ENCODE results near the gene RASSF9. TPM values are rescaled to one million over a fixed set of nuclear protein-coding genes. Genes with fewer than 3 reads are reported as not detected.

RASSF9 gene
- total RNA-seq, 1 donor: 7.7 TPM

- H3K4me3 ChIP-seq (ENCODE audit: low read depth, low read length): no peak overlapping the region
- TF ChIP-seq, protein P1, sequence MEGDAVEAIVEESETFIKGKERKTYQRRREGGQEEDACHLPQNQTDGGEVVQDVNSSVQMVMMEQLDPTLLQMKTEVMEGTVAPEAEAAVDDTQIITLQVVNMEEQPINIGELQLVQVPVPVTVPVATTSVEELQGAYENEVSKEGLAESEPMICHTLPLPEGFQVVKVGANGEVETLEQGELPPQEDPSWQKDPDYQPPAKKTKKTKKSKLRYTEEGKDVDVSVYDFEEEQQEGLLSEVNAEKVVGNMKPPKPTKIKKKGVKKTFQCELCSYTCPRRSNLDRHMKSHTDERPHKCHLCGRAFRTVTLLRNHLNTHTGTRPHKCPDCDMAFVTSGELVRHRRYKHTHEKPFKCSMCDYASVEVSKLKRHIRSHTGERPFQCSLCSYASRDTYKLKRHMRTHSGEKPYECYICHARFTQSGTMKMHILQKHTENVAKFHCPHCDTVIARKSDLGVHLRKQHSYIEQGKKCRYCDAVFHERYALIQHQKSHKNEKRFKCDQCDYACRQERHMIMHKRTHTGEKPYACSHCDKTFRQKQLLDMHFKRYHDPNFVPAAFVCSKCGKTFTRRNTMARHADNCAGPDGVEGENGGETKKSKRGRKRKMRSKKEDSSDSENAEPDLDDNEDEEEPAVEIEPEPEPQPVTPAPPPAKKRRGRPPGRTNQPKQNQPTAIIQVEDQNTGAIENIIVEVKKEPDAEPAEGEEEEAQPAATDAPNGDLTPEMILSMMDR (IDR thresholded peaks at IDR 0.05; ENCODE audit: insufficient read depth, low read length): no peak
- DNase-seq (ENCODE audit: low read depth): no peak
These were observed 28.5 kb downstream of the RASSF9 start for GRCh38 chr12:85807730-85808129.

DNA sequence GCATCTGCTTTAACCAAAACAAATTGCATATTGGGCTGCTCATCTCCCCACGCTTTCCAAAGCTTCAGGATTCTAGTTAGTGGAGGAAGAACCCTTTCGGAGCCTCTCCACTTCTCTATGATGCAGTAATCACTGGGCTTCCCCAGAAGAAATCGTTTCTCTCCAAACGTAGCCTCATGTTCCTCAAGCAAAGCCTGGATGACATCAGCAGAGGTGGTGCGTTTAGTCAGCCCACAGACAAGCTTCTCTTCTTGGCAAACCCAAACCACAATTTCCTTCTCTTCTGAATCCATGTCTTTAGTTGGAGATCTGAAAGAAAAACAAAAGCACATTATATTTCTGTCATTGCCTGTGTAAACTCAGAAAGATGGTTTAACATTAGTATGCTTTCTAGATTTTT is 30.6 kb downstream of the RASSF9 start:
- peak; percentile 76 for DNase-seq (ENCODE audit: low read depth)
- H3K4me3 ChIP-seq (ENCODE audit: low read depth, low read length): no peak overlapping the region
- TF ChIP-seq, protein P1 (IDR thresholded peaks at IDR 0.05; ENCODE audit: insufficient read depth, low read length): no peak

GRCh38 chr12:85804663-85805062 is 31.5 kb downstream of the RASSF9 start:
- DNase-seq (ENCODE audit: low read depth): peak; percentile 76
- TF ChIP-seq, protein P1 (IDR thresholded peaks at IDR 0.05; ENCODE audit: insufficient read depth, low read length): no peak
- no peak overlapping the region for H3K4me3 ChIP-seq (ENCODE audit: low read depth, low read length)

DNA sequence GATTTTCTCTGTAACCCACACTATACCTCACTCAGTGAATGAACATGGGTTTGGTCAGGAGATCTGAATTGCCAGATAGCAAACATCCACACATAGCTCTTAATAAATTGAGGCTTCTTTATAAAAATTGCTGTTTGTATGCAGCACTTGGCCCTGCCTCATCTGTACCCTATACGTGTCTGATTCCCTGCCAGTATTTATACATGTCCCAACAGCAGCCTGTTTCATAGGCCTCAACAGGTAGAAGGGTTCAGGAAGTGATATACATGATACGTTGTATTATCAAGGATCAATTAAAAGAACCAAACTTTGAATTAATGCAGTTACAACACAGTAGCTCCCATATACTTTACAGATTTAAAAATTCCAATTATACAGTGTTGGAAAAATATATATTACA is 32.3 kb downstream of the RASSF9 start:
- TF ChIP-seq, protein P1 (IDR thresholded peaks at IDR 0.05; ENCODE audit: insufficient read depth, low read length): no peak
- H3K4me3 ChIP-seq (ENCODE audit: low read depth, low read length): no peak overlapping the region
- no peak for DNase-seq (ENCODE audit: low read depth)

- TF ChIP-seq, protein P1 (IDR thresholded peaks at IDR 0.05; ENCODE audit: insufficient read depth, low read length): no peak
- peak; percentile 73 for DNase-seq (ENCODE audit: low read depth)
- peak overlapping the region; percentile 25 for H3K4me3 ChIP-seq (ENCODE audit: low read depth, low read length)
These were observed 33.0 kb downstream of the RASSF9 start for GRCh38 chr12:85803231-85803630.

DNA sequence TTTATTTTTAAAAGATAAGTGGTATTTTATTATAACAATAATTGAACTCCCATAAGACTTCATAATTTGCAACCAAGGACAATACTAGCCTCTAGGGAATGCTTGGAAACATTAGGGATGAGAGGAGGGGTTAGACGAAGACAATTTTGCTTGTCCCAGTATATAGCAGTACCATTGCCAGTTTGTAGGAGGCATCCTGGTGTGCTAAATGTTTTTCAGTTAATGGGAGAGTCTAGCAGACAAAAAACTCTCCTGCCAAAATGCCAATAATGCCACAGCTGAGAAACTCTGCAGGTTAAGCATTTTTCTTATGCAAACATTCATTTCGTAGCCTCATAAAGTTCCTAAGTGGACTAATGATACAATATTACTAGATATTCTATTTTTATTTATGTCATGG is 38.1 kb downstream of the RASSF9 start:
- TF ChIP-seq, protein P1 (IDR thresholded peaks at IDR 0.05; ENCODE audit: insufficient read depth, low read length): no peak
- DNase-seq (ENCODE audit: low read depth): no peak
- no peak overlapping the region for H3K4me3 ChIP-seq (ENCODE audit: low read depth, low read length)

- no peak overlapping the region for H3K4me3 ChIP-seq (ENCODE audit: low read depth, low read length)
- DNase-seq (ENCODE audit: low read depth): peak; percentile 58
- TF ChIP-seq, protein P1 (IDR thresholded peaks at IDR 0.05; ENCODE audit: insufficient read depth, low read length): no peak
These were observed 40.2 kb downstream of the RASSF9 start for GRCh38 chr12:85796001-85796400.

Data from fibroblast of the aortic adventitia (primary cell).